ENCODE measurements around the gene INF2.

DNA sequence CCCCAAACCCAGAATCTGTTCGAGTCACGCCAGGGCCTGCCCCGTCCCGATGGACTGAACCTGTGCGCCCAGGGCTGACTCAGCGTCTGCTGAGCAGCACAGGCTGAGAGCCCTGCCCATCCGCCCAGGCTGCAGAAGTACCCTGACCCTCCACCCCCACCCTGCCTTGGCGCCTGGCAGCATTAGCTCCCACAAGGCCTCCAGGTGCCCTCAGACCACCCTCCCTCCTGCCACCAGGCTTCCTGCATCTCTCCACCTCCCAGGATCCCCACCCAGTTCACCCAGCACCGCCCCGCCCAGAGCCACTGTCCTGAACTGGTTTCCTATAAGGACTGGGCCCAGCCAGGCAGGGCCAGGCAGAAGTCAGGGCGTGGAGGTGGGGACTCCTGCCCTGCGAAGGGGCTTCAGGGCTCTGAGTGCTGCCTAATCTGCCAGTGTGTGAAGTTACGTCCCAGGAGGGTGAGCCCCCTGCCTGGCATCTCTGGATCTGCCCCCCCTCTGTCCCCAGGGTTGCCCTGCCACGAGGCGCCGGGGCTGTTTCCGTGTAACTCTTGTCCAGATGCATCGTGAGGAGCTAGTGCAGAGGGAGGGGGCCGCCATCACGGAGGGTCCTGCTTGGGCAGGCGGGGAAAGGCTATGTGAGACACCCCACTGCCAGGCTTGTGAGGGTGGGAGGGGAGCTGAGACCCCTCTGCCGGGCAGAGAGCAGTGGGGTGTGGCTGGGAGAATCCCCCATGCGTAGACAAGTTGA, 43.7 kb downstream of the INF2 start:
- TF ChIP-seq, protein P1, sequence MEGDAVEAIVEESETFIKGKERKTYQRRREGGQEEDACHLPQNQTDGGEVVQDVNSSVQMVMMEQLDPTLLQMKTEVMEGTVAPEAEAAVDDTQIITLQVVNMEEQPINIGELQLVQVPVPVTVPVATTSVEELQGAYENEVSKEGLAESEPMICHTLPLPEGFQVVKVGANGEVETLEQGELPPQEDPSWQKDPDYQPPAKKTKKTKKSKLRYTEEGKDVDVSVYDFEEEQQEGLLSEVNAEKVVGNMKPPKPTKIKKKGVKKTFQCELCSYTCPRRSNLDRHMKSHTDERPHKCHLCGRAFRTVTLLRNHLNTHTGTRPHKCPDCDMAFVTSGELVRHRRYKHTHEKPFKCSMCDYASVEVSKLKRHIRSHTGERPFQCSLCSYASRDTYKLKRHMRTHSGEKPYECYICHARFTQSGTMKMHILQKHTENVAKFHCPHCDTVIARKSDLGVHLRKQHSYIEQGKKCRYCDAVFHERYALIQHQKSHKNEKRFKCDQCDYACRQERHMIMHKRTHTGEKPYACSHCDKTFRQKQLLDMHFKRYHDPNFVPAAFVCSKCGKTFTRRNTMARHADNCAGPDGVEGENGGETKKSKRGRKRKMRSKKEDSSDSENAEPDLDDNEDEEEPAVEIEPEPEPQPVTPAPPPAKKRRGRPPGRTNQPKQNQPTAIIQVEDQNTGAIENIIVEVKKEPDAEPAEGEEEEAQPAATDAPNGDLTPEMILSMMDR (IDR thresholded peaks at IDR 0.05) = no peak
- TF ChIP-seq POLR2A (IDR thresholded peaks at IDR 0.05) = no peak

Data from esophagus squamous epithelium (tissue), 4 donors.